GM23338 (cell line): ENCODE measurements around the gene EPG5. TPM values are rescaled to one million over a fixed set of nuclear protein-coding genes. Genes with fewer than 3 reads are reported as not detected.

ENCODE experiments used
- ATAC-seq: fragments of 200-7000 bp; cut with Tn5 transposase; 3 replicates; pipeline ENCODE4 v1.9.1; 2020
- DNase-seq: peaks from one replicate; pipeline ENCODE4 v3.0.0-alpha.2; 2015; ENCODE audit warnings: low spot score
- H2AFZ ChIP-seq: fragments of 200-600 bp; sonication (generic); 2 replicates; pipeline ENCODE4 v1.8.0; 2016; ENCODE audit warnings: antibody characterized with exemption, mild to moderate bottlenecking, moderate library complexity
- H3F3A ChIP-seq: fragments of 200-600 bp; sonication (generic); replicated peaks from 2 replicates; pipeline ENCODE4 v1.8.0; 2017; ENCODE audit warnings: antibody characterized with exemption, mixed run types, low read depth
- H3K27ac ChIP-seq: fragments of 200-600 bp; sonication (generic); 2 replicates; pipeline ENCODE4 v1.6.1; 2016; ENCODE audit warnings: low read depth
- H3K27me3 ChIP-seq: fragments of 200-600 bp; sonication (generic); 2 replicates; pipeline ENCODE4 v1.8.0; 2016; ENCODE audit warnings: mild to moderate bottlenecking, mixed run types, moderate library complexity; ENCODE audit not compliant: insufficient read depth
- H3K36me3 ChIP-seq: fragments of 200-600 bp; sonication (generic); 2 replicates; pipeline ENCODE4 v1.8.0; 2016; ENCODE audit warnings: mild to moderate bottlenecking; ENCODE audit not compliant: insufficient read depth
- H3K4me1 ChIP-seq: fragments of 200-600 bp; sonication (generic); 2 replicates; pipeline ENCODE4 v1.8.0; 2016; ENCODE audit warnings: mild to moderate bottlenecking, moderate library complexity; ENCODE audit not compliant: insufficient read depth
- H3K4me2 ChIP-seq: fragments of 200-600 bp; sonication (generic); 2 replicates; pipeline ENCODE4 v1.7.1; 2017; ENCODE audit warnings: mixed run types
- H3K4me3 ChIP-seq: fragments of 200-600 bp; sonication (generic); 2 replicates; pipeline ENCODE4 v1.6.1; 2016; ENCODE audit warnings: mixed run types
- H3K79me2 ChIP-seq: fragments of 200-600 bp; sonication (generic); replicated peaks from 2 replicates; pipeline ENCODE4 v1.8.0; 2017; ENCODE audit warnings: mild to moderate bottlenecking; ENCODE audit not compliant: insufficient read depth
- H3K9me2 ChIP-seq: fragments of 200-600 bp; sonication (generic); 2 replicates; pipeline ENCODE4 v1.8.0; 2017; ENCODE audit not compliant: insufficient read depth
- H4K20me1 ChIP-seq: fragments of 200-600 bp; sonication (generic); replicated peaks from 2 replicates; pipeline ENCODE4 v1.8.0; 2017; ENCODE audit warnings: mild to moderate bottlenecking; ENCODE audit not compliant: insufficient read depth
- H3K27ac Mint-ChIP-seq: 2 replicates; pipeline ENCODE4 v1.8.0; 2020; ENCODE audit warnings: inconsistent platforms, mild to moderate bottlenecking, moderate library complexity, mixed read lengths
- H3K27me3 Mint-ChIP-seq: 3 replicates; pipeline ENCODE4 v1.8.0; 2022; ENCODE audit warnings: low read depth, mild to moderate bottlenecking, moderate library complexity, mixed read lengths, inconsistent platforms; ENCODE audit not compliant: insufficient read depth, poor library complexity
- H3K36me3 Mint-ChIP-seq: 3 replicates; pipeline ENCODE4 v1.8.0; 2021; ENCODE audit warnings: low read depth, mild to moderate bottlenecking, inconsistent platforms, moderate library complexity, mixed read lengths
- H3K4me1 Mint-ChIP-seq: 3 replicates; pipeline ENCODE4 v1.8.0; 2020; ENCODE audit warnings: mild to moderate bottlenecking, inconsistent platforms, mixed read lengths
- H3K4me3 Mint-ChIP-seq: 3 replicates; pipeline ENCODE4 v1.8.0; 2021; ENCODE audit warnings: moderate library complexity, mild to moderate bottlenecking, inconsistent platforms, mixed read lengths
- H3K9me3 Mint-ChIP-seq: 3 replicates; pipeline ENCODE4 v1.8.0; 2020; ENCODE audit warnings: moderate library complexity, mild to moderate bottlenecking, inconsistent platforms, mixed read lengths
- CREB1 ChIP-seq: fragments of 250-450 bp; sonication (Bioruptor Pico); IDR thresholded peaks from 2 replicates; pipeline ENCODE4 v1.5.0; 2020; ENCODE audit warnings: low read depth, mild to moderate bottlenecking, moderate library complexity
- CTCF ChIP-seq, 2 experiments: fragments of 200-600 bp in 1 of 2; sonication (generic) in 1 of 2; conservative IDR thresholded peaks; 2 replicates each; pipeline versions ENCODE4 v1.5.1 to v1.6.1; 2016 to 2017; ENCODE audit warnings: antibody characterized with exemption in 2 of 2, low read depth in 2 of 2, mild to moderate bottlenecking in 2 of 2, moderate library complexity in 1 of 2
- ETS1 ChIP-seq: IDR thresholded peaks from 2 replicates; pipeline ENCODE4 v1.6.1; 2016; ENCODE audit warnings: antibody characterized with exemption
- EZH2 ChIP-seq: fragments of 200-600 bp; sonication (generic); IDR thresholded peaks from one replicate; pipeline ENCODE4 v1.8.0; 2017; ENCODE audit warnings: antibody characterized with exemption, mild to moderate bottlenecking, low read depth; ENCODE audit not compliant: unreplicated experiment
- EZH2phosphoT487 ChIP-seq: fragments of 200-600 bp; sonication (generic); IDR thresholded peaks from one replicate; pipeline ENCODE4 v1.8.1; 2018; ENCODE audit warnings: antibody characterized with exemption; ENCODE audit not compliant: unreplicated experiment
- JUNB ChIP-seq: IDR thresholded peaks from one replicate; pipeline ENCODE4 v1.6.1; 2016; ENCODE audit warnings: antibody characterized with exemption; ENCODE audit not compliant: unreplicated experiment
- NANOG ChIP-seq: IDR thresholded peaks from 2 replicates; pipeline ENCODE4 v1.6.1; 2016; ENCODE audit warnings: antibody characterized with exemption, borderline replicate concordance
- POLR2AphosphoS5 ChIP-seq: IDR thresholded peaks from 2 replicates; pipeline ENCODE4 v1.6.1; 2016; ENCODE audit warnings: antibody characterized with exemption, low read depth
- REST ChIP-seq: IDR thresholded peaks from one replicate; pipeline ENCODE4 v1.6.1; 2018; ENCODE audit warnings: antibody characterized with exemption; ENCODE audit not compliant: unreplicated experiment
- STAT1 ChIP-seq: IDR thresholded peaks from one replicate; pipeline ENCODE4 v1.6.1; 2016; ENCODE audit warnings: antibody characterized with exemption; ENCODE audit not compliant: unreplicated experiment
- ZNF114 ChIP-seq: fragments of 250-450 bp; sonication (Bioruptor Pico); IDR thresholded peaks from 2 replicates; pipeline ENCODE4 v1.5.0; 2020; ENCODE audit warnings: mild to moderate bottlenecking, moderate library complexity
- ZNF331 ChIP-seq: fragments of 250-450 bp; sonication (Bioruptor Pico); IDR thresholded peaks from 2 replicates; pipeline ENCODE4 v1.5.0; 2020; ENCODE audit warnings: low read depth, mild to moderate bottlenecking, moderate library complexity
- ZNF462 ChIP-seq: fragments of 250-450 bp; sonication (Bioruptor Pico); IDR thresholded peaks from 2 replicates; pipeline ENCODE4 v1.5.0; 2020; ENCODE audit warnings: mild to moderate bottlenecking, moderate library complexity
- polyA plus RNA-seq: library from polyadenylated mRNA; unstranded; fragments of >200 nt; fragmentation: Nextera tagmentation; extraction: Ambion mirVana; gene quantifications from 2 replicates; pipeline ENCODE4 v1.2.1, GENCODE V29; 2016
- total RNA-seq: library from RNA; depleted of rRNA; stranded (reverse); fragments of >200 nt; shearing (Covaris generic); gene quantifications from 2 replicates; pipeline ENCODE4 v1.2.3, GENCODE V29; 2014

Gene EPG5
- total and polyA plus RNA-seq, 2 experiments from 2014 or later: 4.1 to 29.2 TPM

GRCh38 chr18:45900623-45901022, 66.5 kb downstream of the EPG5 start:
- peaks cover 14% of the 10 kb centered on the region; the same call in 2 of the 3 replicates for H3K36me3 Mint-ChIP-seq
- no peak for ATAC-seq

More at GRCh38 chr18:45900623-45901022, 66.5 kb downstream of the EPG5 start:
- TF ChIP-seq POLR2AphosphoS5 (no peak), ZNF462 (no peak), JUNB (no peak), NANOG (no peak), EZH2 (no peak), STAT1 (no peak), EZH2phosphoT487 (no peak), ZNF114 (CRISPR knock-in tag) (no peak), CTCF (conservative IDR thresholded peaks at IDR 0.05; ENCODE audit: low read depth in 2 of 2) (no peak), ETS1 (no peak), REST (no peak), CREB1 (CRISPR knock-in tag) (no peak), ZNF331 (CRISPR knock-in tag) (no peak)
- Histone ChIP-seq H3K36me3 (peaks cover 5% of the 10 kb centered on the region; the same call in 1 of the 2 replicates), H3K4me3 (no peak overlapping the region), H3K27ac (no peak overlapping the region), H3F3A (no peaks in the 10 kb centered on the region), H3K79me2 (no peaks in the 10 kb centered on the region), H3K27me3 (no peaks in the 10 kb centered on the region), H3K4me1 (no peaks in the 10 kb centered on the region), H2AFZ (no peak overlapping the region), H3K4me2 (no peak overlapping the region), H3K9me2 (no peaks in the 10 kb centered on the region), H4K20me1 (no peaks in the 10 kb centered on the region; the same call in 1 of the 2 replicates)
- Mint-ChIP-seq H3K27ac (no peak overlapping the region), H3K4me3 (no peak overlapping the region), H3K4me1 (no peaks in the 10 kb centered on the region), H3K9me3 (no peaks in the 10 kb centered on the region), H3K27me3 (no peaks in the 10 kb centered on the region)
- DNase-seq: no peak
